SU-DHL-6 (cell line): ENCODE measurements around the gene TNIK.

Experiments
- CTCF ChIP-seq: fragments of 200-600 bp; sonication (generic); IDR thresholded peaks from one replicate; pipeline ENCODE4 v1.5.1; 2017; ENCODE audit warnings: antibody characterized with exemption, mild to moderate bottlenecking, low read length, moderate library complexity; ENCODE audit not compliant: insufficient read depth, poor library complexity, severe bottlenecking
- EZH2phosphoT487 ChIP-seq: fragments of 200-600 bp; sonication (generic), shearing (Covaris generic); conservative IDR thresholded peaks from 2 replicates; pipeline ENCODE4 v1.6.1; 2018; ENCODE audit warnings: mild to moderate bottlenecking, antibody characterized with exemption, low read length, moderate library complexity, mixed read lengths

- no peak for TF ChIP-seq CTCF
- no peak for TF ChIP-seq EZH2phosphoT487
Measured at GRCh38 chr3:171488479-171488878, 28.3 kb upstream of the TNIK start.
